Body of pancreas (tissue), 4 donors: ENCODE results near the gene PIK3AP1.

ENCODE experiments used
- CTCF ChIP-seq, 7 experiments: fragments of 450-650 bp in 4 of 7; fragments of 200-600 bp in 3 of 7; sonication (generic) in 3 of 7; IDR thresholded peaks; one replicate each; pipeline ENCODE4 v1.5.1; 2016 to 2019; ENCODE audit warnings: antibody characterized with exemption in 7 of 7
- POLR2A ChIP-seq, 3 donors: fragments of 450-650 bp; IDR thresholded peaks; one replicate each; pipeline ENCODE4 v1.6.1; 2016; ENCODE audit warnings: antibody characterized with exemption in 3 of 3, mild to moderate bottlenecking in 2 of 3

GRCh38 chr10:96587264-96588059 is 132.9 kb downstream of the PIK3AP1 start:
- TF ChIP-seq CTCF (IDR thresholded peaks at IDR 0.05): peak in 1 of 7 experiments; percentile 9
- TF ChIP-seq POLR2A (IDR thresholded peaks at IDR 0.05): peak in 2 of 3 donors; percentile 49 to 64
